Right ventricle myocardium inferior (tissue), 1 donor: ENCODE measurements around the gene IFT22. TPM values are rescaled to one million over a fixed set of nuclear protein-coding genes. Genes with fewer than 3 reads are reported as not detected.
"Not testable (repeated sequence)": the region's sequence is repeated elsewhere in the genome, so short reads cannot be mapped to it uniquely, and the experiment has no call there.

Experiments
- ATAC-seq: fragments of 200-7000 bp; cut with Tn5 transposase; one replicate; pipeline ENCODE4 v1.9.1; 2020; ENCODE audit warnings: mild to moderate bottlenecking, moderate library complexity
- DNase-seq: peaks from one replicate; pipeline ENCODE4 v3.0.0; 2021; ENCODE audit errors: missing footprints
- intact Hi-C: fragments of 100-400 bp; cut with DNase I; formaldehyde crosslinking; loops from one replicate; pipeline ENCODE4 v1.11.0; 2022
- total RNA-seq: library from RNA; stranded (reverse); fragmentation: NEBNext Ultra II Directional; extraction: Animal tissue kit (Norgen Biotek cat#: 25700); gene quantifications from one replicate; pipeline ENCODE4 v1.2.1, GENCODE V29; 2021
- donor health status: DM: no; HTN: yes; CAD: no; lungs with severe emphysema.

Gene IFT22
- total RNA-seq, 1 donor from 2014 or later = 26.5 TPM

- DNase-seq = no peak
- intact Hi-C loops = no loop called here
- peak; percentile 34 for ATAC-seq
Observed at GRCh38 chr7:101330011-101330484, 8.4 kb upstream of the IFT22 start.

DNA sequence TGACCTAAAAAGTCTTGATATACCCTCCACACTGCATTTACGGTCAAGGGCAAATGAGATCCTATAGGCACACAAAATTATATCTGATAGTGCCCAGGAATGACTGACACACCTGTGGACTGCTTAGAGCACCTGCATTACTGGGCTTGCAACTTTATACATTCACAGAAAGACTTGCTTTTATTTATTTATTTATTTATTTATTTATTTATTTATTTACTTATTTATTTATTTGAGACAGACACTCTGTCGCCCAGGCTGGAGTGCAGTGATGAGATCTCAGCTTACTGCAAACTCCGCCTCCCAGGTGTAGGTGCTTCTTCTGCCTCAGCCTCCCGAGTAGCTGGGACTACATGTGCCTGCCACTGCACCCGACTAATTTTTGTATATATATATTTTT lies 6.5 kb upstream of the IFT22 start:
- intact Hi-C loops = no loop called here
- no peak for DNase-seq
- ATAC-seq = no peak

DNA sequence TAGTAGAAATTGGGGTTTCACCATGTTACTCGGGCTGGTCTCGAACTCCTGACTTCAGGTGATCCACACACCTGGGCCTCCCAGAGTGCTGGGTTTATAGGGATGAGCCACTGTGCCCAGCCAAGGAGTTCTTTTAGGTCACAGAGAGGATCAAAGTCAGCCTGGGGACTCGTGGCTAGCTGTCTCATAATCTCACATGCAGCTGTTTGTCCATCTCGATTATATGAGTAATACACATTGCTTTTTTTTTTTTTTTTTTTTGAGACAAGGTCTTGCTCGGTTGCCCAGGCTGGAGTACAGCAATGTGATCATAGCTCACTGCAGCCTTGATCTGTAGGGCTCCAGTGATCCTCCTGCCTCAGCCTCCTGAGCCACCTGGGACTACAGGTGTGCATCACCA lies 2.2 kb downstream of the IFT22 start:
- intact Hi-C loops = no loop called here
- DNase-seq (no peak), ATAC-seq (no peak)

GRCh38 chr7:101315336-101315735 lies 6.3 kb downstream of the IFT22 start:
- no peak for ATAC-seq
- intact Hi-C loops = no loop called here

DNA sequence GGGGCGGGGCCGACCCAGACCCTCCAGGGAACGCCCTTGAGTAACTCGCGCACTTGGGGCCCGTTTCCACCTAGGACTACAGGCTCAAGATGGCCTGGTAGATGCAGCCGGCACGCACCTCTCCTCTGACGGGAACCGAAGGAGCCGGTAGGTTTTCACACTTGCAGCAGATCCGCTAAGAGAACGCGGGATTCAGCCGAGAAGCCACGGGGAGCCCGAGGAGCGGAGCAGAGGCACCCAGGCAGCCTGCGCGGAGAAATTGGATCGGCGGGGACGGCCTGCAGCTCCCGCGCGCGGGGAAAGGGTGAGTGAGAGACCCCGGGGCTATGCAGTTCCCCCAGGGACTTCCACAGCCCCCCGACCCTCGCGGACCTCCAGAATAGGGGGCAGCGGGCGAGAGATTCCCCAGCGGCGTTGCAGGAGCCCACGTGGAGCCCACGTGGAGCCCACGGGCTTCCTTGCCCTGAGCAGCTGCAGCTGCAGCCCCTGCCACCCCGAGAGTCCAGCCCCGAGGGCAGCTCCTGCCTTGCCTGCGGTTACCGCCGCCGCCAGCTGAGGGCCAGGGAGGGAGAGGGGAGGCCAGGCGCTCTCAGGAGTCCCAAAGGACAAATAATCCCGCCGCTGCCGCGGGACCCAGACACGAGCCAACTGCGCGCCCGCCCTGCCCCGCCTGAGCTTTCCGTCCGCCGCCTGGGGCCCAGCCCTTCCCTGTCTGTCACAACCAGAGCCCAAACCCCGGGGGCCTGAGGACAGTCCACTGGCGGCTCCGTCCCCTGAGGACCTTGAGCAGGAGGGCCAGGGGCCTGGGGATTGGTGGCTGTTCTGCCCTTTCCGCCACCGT lies 13.1 kb downstream of the IFT22 start:
- ATAC-seq = no peak
- no peak for DNase-seq
- intact Hi-C loops = no loop called here

More at GRCh38 chr7:101315336-101315735, 6.3 kb downstream of the IFT22 start:
- no peak for DNase-seq

- ATAC-seq (no peak), DNase-seq (no peak)
- intact Hi-C loops = no loop called here
Observed at GRCh38 chr7:101306307-101306706, 15.3 kb downstream of the IFT22 start.

- DNase-seq (no peak), ATAC-seq (no peak)
- intact Hi-C loops = no loop called here
Observed at GRCh38 chr7:101303102-101303701, 18.4 kb downstream of the IFT22 start.

GRCh38 chr7:101302641-101303101 lies 18.9 kb downstream of the IFT22 start:
- ATAC-seq (no peak), DNase-seq (no peak)
- intact Hi-C loops = no loop called here

DNA sequence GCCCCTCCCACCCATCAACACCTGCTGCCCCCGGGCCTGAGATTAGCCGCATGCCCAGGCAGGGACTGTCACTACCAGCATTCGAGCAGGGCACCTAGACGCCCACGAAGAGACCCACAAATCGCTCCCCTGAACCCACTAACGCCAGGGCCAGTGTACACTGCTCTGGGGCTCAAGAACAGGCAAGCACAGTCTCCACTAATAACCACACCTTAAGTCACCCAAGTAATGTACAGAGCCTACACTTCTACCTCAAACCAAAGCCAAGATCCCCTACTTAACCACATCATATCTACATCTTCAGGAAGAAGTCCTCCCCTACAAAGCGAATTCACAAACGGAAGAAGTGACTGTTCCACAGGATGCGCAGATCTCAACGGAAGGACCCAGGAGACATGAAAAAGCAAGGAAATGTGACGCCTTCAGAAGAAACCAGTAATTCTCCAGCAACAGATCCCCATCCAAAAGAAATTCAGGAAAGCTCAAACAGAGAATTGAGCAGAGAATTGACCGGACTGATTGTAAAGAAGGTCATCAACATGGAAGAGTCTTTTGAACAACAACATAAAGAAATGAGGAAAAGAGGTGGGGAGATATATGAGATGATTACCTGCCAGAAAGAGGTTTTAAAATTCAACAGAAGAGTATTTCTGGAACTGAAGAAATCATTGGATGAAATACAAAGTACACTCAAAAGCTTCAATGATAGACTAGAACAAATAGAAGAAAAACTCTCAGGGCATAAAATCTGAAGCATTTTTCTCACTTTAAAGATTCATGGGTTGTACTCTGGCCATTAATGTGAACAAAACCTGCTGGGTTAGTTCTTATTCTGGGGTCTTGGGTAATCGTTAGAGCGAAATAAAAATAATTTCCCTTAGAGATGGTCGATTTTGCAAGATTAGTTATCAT lies 20.9 kb downstream of the IFT22 start:
- ATAC-seq (no peak), DNase-seq (no peak)
- intact Hi-C loops = no loop called here

GRCh38 chr7:101299511-101300464 lies 21.8 kb downstream of the IFT22 start:
- intact Hi-C loops = no loop called here
- ATAC-seq (no peak), DNase-seq (no peak)

DNA sequence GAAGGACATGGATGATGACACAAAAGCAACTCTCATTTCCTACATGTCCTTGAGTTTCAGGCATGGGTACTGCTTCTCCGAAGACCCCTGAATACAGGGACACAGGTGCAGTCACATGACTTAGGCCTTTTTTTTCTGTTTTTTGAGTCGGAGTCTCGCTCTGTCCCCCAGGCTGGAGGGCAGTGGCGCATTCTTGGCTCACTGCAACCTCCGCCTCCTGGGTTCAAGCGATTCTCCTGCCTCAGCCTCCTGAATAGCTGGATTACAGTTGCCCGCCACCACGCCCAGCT lies 26.8 kb downstream of the IFT22 start:
- ATAC-seq = no peak
- intact Hi-C loops = no loop called here

DNA sequence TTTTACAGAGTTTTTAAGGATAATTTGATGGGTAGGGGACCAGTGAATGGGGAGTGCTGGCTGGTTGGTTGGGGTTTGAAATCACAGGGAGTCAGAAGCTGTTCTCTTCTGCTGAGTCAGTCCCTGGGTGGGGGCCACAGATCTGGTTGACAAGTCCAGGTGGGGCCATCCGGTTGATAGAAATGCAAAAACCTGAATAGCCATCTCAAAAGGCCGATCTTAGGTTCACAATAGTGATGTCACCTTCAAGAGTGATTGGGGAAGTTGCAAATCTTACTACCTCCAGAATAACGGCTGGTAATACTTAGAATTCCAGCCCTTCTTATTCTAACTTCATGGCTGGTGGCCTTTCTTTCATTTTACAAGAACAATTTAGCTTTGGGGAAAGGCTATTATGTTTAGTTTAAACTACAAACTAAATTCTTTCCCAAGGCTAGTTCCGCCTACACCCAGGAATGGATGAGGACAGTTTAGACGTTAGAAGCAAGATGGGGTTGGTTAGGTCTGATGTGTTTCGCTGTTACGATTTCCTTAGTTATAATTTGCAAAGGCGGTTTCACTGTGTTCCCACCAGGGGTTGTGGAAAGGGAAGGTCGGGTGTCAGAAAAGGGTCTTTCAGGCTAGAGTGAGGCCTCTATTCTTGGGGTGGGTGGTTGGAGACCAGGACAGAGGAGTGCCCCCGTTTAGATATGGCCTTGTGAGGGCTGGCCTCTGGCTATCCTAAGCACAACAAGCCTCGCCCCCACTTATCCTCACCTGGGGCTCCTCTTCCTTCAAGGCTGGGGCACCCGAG lies 27.4 kb downstream of the IFT22 start:
- intact Hi-C loops = no loop called here
- DNase-seq (no peak), ATAC-seq (no peak)

More for the DNA sequence above, 26.8 kb downstream of the IFT22 start:
- DNase-seq = no peak

- ATAC-seq, intact Hi-C loops, DNase-seq: not testable (repeated sequence)
Observed at GRCh38 chr7:101293069-101294021, 28.3 kb downstream of the IFT22 start.

DNA sequence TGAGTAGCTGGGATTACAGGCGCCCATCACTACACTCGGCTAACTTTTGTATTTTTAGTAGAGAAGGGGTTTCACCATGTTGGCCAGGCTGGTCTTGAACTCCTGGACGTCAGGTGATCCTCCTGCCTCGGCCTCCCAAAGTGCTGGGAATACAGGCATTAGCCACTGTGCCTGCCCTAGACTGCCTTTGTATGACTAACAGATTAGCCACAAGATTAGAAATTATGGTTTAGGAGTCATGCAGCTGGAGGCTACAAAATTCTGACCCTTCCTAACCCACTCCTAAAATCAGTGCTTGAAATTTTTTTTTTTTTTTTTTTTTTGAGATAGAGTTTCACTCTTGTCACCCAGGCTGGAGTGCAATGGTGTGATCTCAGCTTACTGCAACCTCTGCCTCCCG lies 29.0 kb downstream of the IFT22 start:
- DNase-seq, intact Hi-C loops, ATAC-seq: not testable (repeated sequence)

DNA sequence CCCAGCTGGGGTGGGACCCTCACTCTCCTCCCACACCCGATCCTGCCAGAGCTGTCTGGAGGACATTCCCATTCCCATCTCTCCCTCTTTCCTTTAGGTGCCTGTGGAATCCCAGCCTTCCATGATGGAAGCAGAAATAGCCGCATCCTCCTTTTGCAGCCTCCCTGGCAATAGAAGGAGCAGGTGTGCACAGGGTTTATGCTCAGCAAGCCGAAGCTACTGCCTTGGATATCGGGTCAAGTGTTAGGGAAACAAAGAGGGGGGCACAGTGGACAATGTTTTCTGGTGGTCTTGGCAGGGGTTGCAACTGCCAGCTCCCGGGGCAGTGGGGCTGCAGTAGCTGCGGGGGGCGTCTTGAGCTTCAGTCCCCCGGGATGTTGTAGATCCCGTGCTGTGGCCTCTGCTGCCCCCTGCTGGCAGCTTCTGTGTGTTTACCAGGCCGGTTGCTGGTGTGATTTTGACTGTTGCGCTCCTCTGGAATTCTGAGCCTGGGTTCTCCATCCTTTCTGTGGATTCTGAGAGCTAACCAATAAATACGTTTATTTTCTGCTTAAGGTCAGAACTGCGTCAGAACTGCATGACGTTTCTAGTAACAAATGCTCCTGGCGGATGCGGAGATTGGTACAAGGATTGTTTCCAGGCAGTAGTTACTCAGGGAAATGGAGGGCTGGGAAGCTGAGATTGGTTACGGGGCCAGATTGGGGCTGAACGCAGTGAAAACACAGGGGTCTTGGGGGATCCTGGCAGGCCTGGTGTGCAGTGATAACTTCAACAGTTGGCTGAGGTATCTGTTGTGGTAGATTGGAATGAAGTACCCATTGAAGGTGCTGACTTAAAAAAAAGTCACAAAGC lies 31.2 kb downstream of the IFT22 start:
- ATAC-seq, intact Hi-C loops: not testable (repeated sequence)
- DNase-seq = peak; percentile 80
